HG03175 (cell line): Measurements from ENCODE around the gene CYSLTR1.
"Not testable (repeated sequence)": the region's sequence is repeated elsewhere in the genome, so short reads cannot be mapped to it uniquely, and the experiment has no call there.

ENCODE experiments used
- ATAC-seq: cut with Tn5 transposase; IDR thresholded peaks from one replicate; pipeline ENCODE4 v1.9.1; 2021; ENCODE audit warnings: mild to moderate bottlenecking, moderate library complexity; ENCODE audit not compliant: unreplicated experiment

Gene CYSLTR1, protein sequence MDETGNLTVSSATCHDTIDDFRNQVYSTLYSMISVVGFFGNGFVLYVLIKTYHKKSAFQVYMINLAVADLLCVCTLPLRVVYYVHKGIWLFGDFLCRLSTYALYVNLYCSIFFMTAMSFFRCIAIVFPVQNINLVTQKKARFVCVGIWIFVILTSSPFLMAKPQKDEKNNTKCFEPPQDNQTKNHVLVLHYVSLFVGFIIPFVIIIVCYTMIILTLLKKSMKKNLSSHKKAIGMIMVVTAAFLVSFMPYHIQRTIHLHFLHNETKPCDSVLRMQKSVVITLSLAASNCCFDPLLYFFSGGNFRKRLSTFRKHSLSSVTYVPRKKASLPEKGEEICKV

DNA sequence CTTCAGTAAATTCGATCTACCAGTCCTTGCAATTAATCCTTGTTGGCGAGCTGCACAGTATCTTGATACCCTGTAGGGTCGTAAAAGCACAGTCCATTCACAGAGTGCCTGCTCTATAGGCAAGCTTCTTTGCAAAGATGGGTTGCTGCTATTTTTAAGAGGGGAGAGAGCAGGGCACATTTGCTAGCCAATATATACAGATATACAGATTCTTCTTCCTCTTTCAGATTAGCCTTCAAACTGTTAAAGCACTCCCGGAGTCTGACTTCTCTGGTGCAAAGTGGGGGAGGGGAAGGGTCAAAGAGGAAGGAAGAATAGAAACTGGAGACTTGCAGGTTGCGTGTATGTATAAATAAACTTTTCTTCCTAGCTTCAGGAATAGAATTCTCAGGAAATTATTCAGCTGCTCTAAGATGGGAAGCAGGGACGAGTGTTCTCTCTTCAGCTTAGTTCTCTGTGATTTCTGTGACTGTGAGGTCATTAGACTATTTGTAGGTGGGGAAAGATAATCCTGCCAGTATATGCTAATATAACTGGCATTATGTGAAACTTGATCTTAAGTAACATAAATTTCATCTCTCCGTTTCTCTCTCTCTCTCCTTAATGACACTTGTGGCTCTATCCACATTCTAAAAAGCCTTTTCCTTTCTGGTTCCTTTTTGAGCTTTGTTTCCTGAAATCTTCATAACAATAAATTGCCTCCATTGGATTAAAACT, at the start of gene CYSLTR1:
Gene CYSLTR1, minus strand, starts transcription at position 242 of the 717 bp plus-strand sequence. CDS start 53,865 bp downstream, outside the sequence.
- peak; percentile 55 for ATAC-seq

DNA sequence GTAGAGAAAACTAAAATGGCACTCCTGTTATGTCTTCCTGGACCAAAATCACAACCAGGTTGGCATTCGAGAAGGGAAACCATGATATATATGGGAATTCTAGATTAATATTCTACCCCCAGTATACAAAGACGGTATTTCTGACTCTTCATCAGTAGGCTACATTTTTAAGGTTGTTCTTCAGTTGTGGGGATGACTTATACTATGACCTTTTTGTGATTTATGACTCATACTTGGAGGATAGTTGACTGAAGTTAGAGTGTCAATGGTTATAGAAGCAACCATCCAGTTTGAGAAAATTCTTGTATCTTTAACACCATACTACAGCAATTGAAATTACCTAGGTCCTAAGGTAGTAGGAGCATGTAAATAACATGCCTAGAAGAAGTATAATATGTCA, 49.8 kb upstream of the CYSLTR1 start:
- ATAC-seq = no peak

DNA sequence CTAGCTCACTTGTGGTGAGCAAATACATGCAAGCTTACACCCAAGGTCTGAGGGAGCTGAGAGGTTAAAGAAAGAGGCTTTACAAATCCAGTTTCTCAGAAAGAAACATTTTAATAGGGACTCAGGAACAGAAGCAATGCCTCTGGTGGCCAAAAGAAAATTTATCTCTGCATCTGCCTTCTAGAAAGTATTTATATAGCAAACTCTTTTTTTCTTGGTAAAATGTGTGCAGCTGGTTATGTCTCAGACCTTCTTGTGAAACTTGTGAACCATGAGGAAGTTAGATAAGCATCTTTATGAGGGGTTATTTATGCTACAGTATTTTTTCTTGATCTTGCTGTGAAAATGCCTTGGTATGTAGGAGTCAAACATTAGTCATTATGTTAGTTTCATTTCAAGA, 48.5 kb upstream of the CYSLTR1 start:
- ATAC-seq = no peak

DNA sequence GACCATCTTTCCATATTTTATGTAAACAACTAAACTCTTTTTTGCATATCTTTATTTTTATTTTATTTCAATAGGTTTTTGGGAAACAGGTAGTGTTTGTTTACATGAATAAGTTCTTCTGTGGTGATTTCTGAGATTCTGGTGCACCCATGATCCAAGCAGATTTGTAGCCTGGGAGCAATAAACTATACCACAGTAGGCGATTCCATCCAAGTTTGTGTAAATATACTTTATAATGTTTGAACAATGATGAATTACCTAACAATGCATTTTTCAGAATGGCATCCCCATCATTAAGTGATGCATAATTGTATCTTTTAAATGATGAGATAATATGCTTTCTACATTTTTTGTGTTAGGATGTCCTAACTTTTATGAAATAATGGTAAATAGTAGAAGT, 39.2 kb upstream of the CYSLTR1 start:
- no peak for ATAC-seq

DNA sequence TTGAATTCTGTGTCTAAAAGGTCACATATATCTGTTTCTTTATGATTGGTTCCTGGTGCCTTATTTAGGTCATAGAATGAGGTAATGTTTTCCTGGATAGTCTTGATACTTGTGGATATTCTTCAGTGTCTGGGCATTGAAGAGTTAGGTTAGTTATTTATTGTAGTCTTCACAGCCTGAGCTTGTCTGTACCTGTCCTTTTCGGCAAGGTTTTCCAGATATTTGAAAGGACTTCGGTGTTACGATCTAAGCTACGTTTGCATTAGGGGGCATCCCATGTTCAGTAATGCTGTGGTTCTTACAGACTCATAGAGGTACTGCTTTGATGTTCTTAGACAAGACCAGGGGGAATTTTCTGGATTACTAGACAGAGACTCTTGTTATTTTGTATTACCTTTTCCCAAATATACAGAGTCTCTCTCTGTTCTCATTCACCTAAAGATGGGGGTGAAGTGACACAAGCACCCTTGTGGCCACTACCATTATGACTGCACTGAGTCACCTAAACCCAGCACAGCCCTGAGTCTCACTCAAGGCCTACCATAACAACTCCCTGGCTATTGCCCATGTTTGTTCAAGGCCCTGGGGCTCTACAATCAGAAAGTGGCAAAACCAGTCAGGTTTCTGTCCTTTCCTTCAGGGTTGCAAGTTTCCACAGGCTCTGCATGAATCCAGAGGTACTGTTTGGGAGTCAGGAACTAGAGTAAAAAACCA, 30.1 kb upstream of the CYSLTR1 start:
- ATAC-seq = no peak

DNA sequence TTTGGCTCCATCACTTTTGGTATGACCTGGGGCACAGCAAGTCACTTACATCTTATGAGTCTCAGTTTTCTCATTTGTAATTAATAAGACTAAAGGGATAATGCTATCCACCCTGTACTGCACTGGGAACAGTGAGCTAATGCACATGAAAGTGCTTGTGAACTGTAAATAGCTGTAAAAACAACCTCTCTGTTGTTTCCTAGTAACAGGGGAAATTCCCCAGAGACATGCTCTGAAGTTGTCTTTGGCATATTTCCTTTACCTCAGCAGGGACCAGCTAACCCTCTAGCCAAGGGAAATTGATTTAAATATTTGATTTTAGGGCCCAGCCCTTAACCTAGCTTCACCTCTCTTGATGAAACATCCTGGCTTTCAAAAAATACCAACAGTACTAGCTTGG, 6.1 kb upstream of the CYSLTR1 start:
- peak; percentile 64 for ATAC-seq

DNA sequence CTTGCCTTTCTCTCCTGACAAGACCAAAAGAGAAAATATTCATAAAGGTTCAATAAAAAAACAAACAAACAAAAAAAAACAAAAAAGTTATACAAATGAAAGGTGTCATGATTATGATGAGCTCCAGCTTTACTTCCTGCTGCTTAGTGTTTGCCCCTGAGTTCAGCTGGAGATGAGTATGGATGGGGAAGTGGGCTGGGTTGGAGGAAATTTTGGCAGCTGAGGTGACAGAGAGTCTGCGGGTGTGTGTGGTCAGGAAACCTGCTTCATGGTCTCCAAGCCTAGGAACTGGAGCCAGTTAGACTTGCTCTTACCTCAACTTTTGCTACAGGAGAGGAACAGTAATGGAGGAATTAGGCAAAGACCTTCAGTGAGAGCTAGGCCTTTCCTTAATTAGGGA, 4.3 kb upstream of the CYSLTR1 start:
- ATAC-seq = no peak

DNA sequence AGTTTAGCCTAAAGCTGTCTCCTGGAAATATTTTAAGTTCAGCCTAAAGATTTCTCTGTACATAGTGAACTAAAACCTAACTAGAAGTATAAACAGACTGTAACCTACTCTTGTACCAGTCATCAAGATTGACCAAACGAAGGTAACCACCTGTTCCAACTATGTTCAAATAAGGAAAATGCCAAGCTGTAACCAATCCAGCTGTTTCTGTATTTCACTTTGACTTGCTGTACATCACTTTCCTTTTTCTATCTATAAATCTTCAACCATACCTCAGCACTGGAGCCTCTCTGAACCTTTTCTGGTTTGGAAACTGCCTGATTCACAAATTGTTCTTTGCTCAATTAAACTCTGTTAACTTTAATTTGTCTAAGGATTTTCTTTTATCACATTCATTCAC, 3.1 kb upstream of the CYSLTR1 start:
- peak; percentile 26 for ATAC-seq

DNA sequence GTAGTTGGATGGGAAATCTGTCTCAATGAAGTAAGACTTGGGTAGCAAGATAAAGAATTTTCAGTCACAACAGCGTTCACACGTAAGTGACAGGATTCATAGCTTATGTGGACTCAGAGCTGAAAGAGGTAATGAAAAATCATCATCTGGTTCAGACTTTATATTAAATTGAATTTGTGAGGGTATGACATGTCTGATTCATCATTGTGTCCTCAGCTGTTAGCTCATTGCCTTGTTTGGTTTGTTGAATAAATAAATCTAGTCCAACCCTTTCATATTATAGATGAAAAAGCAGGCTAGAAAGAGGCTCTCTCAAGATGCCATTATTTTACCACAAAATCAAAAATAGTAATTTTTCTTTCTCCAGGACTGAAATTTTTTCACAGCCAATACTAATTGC, 2.7 kb upstream of the CYSLTR1 start:
- ATAC-seq = no peak

DNA sequence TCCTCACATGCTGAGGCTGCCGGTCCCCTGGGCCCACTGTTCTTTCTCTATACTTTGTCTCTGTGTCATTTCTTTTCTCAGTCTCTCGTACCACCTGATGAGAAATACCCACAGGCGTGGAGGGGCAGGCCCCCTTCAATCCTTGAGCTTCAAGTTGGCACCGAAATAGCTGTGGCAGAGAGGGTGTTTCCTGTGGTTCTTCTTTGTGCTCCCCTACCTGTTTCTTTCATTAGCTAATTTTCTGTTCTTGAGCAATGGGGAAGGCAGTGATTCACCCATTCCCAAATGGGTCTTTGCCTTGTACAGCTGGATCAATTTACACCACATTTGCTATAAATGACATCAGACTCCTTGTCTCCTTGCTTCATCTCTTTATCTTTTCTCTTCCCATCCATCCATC, 2.1 kb upstream of the CYSLTR1 start:
- ATAC-seq = no peak

DNA sequence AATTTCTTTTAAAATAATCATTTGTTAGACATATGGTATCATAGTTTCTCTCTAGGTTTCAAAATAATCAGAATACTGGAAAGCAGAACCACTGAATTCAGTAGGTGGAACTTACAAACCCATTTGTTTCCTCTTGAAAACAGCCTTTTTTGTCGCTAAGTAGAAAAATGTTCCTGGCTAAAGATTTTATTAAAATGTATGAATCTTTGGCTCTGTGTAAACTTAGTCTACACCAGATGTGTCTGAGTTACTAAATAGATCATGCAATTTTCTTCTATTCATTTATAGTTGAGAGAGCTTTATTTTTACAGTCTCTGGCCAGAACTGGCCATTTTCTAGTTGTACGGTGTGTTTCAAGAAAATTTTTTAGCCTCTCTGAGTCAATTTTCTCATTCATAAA, 1.0 kb downstream of the CYSLTR1 start:
- no peak for ATAC-seq

DNA sequence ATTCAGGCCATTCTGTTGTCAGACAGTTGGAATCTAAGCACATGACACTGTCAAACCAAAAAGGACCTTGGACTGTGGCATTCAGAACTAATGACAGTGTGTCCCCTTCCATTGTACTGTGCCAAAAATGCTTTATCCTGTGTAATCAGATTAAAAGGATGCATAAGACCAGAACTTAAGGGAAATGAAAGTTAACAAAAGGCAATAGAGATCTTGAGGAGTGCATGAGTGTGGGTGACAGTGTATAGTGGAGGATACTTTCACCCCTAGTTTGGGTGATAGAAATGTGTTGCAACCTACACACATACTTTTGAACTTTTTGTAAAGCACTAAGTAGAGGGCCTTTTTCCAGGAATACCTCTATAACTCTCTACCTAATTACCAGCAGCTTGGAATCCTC, 4.5 kb downstream of the CYSLTR1 start:
- no peak for ATAC-seq

DNA sequence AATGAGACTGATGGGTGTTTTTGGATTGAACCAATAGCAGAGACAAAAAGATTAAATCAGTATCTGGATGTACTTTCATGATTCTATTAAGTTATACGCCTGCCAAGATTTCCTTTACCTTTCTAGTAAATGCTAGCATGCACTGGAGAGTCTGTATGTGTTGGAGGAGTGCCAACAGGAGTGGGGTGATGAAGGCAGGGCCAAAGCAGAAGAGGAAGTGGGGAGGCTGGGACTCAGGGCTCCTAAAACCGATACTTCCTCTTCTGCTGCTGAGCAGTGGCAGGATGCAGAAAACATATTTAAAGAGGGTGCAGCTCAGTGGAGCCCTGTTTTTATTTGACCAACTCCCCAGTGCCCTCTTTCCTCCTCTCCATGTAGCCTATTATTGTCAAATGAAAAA, 5.6 kb downstream of the CYSLTR1 start:
- peak; percentile 96 for ATAC-seq

DNA sequence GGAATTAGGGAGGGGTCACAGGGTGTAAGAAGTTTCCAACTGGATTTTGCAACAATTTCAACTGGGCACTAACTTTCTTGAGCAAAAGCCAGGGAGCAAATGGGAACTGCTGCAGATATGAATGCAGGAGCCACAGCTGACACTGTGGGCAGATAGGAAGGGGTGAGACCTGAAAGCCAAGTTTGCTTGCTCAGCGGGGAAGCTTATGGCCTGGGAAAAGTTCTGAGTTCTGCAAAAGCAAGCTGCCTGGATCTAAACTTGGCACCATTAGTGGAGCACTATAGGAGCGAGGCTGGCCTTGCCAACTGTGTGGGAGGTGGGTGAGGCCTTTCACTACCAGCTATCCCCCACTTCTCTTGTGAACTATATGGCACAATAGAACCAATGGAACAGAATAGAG, 11.1 kb downstream of the CYSLTR1 start:
- no peak for ATAC-seq

DNA sequence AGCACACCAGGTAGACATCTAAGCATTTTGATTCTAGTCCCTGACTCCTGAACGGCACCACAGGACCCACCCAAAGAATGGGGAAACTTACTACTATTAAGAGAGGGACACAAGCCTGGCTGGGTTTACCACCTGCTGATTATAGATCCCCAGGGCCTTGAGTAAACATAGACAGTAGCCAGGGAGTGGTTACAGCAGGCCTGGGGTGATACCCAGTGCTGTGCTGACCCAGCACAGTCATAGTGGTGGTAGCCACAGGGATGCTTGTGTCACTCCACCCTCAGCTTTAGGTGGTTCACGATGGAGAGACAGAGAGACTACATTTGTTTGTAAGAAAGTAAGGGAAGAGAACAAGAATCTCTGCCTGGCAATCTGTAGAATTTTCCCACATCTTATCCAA, 11.7 kb downstream of the CYSLTR1 start:
- ATAC-seq = no peak

DNA sequence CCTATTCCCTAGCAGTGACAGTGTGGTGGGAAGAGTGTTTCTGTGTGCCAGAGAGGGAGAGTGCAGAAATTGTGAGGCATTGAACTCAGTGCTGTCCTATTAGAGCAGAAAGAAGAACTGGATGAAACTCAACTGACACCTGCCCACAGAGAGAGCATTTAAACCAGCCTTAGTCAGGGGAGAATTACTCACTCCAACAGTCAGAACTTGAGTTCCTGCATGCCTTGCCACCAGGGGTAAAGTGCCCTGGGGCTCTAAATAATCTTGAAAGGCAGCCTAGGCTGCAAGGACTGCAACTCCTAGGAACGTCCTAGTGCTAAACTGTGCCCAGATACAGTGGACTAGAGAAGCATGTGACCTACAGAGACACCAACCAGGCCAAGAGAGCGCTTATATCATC, 12.8 kb downstream of the CYSLTR1 start:
- peak; percentile 60 for ATAC-seq

DNA sequence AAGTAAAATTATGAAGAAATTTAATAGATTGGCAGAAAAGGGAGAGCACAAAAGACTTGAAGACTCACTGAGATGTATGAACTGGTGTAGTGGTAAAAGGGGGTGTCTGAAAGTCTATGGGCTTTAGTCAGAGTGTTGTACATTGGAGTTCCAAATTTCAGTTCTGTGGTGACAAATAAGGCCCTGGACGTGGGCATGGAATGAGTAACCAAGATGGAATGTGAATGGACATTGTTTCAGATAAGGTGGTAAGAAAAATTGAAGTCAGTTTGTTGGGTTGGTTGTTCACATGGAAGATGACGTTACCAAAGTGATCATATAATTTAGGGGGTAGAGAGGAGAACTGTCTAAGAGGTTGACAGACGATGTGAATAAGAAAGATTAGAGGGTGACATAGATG, 13.9 kb downstream of the CYSLTR1 start:
- ATAC-seq = no peak

DNA sequence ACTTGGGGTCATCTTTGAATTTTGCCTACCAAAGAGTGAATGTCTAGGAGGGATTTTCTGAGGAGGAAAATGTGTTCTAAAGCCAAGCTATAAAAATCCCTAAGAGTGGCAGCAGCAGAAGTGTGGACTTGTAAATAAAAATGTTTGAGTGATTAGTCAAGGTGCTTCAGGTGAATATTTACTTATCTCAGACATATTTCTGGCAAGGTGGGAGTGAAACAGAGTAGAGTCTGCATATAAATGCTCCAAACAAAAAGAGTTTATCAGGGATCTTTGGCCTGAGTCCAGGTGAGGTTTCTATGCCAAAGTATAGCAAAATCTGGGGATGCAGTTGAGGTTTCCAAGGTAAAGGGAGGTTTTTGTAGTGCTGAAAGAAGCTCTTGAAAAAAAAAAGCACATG, 19.7 kb downstream of the CYSLTR1 start:
- ATAC-seq = no peak

DNA sequence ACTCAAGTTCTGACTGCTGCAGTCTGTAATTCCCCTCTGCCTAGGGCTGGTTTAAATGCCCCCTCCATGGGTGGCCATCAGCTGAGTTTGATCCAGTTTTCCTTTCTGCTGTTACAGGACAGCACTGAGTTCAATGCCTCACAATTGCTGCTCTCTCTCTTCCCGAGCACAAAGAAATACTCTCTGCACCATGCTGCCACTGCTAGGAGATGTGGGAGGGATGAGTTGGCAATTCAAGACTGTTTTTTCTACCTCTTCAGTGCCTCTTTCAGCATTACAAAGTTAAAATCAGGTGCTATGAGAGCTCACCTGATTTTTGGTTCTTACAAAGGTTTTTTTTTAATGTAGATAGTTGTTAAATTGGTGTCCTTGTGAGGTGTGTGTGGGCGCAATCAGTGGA, 24.3 kb downstream of the CYSLTR1 start:
- no peak for ATAC-seq

DNA sequence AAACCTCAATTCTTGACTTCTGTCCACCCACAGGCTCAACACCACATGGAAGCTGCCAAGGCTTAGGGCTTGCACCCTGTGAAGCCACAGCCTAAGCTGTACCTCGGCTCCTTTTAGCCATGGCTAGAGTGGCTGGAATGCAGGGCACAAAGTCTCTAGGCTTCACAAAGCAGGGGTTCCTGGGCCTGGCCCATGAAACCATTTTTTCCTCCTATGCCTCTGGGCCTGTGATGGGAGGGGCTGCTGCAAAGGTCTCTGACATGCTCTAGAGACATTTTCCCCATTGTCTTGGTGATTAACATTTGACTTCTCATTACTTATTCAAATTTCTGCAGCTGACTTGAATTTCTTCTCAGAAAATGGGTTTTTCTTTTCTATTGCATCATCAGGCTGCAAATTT, 26.5 kb downstream of the CYSLTR1 start:
- not testable (repeated sequence) for ATAC-seq

DNA sequence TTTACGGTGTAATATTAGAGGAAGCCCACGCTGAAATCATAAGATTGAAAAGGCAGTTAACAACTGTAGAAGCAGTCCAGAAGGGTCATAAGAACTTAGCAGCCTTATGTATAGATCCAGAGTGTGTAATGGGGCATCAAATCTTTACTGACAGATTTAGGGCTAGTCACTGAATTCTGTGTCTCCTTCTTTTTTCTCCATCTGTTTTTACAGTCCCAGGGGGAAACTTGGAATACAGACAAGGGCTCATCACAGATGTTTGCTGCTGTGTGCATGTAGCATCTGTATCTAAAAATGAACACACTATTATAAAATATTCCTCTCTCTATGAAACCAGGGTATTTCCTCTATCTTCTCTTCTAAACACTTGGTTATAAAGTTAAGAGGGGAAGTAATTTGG, 43.9 kb downstream of the CYSLTR1 start:
- ATAC-seq = no peak

DNA sequence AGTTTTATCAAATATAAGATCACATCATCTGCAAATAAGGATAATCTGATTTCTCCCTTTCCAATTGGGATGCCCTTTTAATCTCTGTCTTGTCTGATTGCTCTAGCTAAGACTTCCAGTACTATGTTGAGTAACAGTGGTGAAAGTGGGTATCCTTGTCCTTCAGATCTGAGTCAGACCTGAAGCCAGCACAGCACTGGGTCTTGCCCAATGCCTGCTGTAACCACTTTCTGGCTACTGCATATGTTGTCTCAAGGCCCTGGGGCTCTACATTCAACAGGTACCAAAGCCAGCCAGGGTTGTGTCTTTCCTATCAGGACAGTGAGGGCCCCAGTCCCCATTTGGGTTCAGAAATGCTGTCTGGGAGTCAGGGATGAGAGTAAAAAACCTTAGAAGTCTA, 90.3 kb downstream of the CYSLTR1 start:
- no peak for ATAC-seq
